HL-60 (cell line): ENCODE results near the gene TMC1.
"Not testable (repeated sequence)": the region's sequence is repeated elsewhere in the genome, so short reads cannot be mapped to it uniquely, and the experiment has no call there.

Experiments used
- DNase-seq, 2 experiments: peaks; one replicate each; pipeline ENCODE4 v3.0.0-alpha.2; 2010 to 2020; ENCODE audit warnings: low read depth in 1 of 2, low spot score in 1 of 2
- H3K27ac ChIP-seq: fragments of 250-450 bp; sonication (Bioruptor Pico); replicated peaks from 2 replicates; pipeline ENCODE4 v1.5.1; 2020; ENCODE audit warnings: mild to moderate bottlenecking, moderate library complexity
- H3K27me3 ChIP-seq: fragments of 250-450 bp; sonication (Bioruptor Pico); 2 replicates; pipeline ENCODE4 v1.5.1; 2021; ENCODE audit warnings: mild to moderate bottlenecking, moderate library complexity; ENCODE audit not compliant: insufficient read depth, poor library complexity, severe bottlenecking
- H3K4me3 ChIP-seq: replicated peaks from 2 replicates; pipeline ENCODE4 v1.5.1; 2011; ENCODE audit warnings: mild to moderate bottlenecking, control low read depth, low read length; ENCODE audit not compliant: insufficient read depth
- CTCF ChIP-seq: IDR thresholded peaks from one replicate; pipeline ENCODE4 v1.5.1; 2011; ENCODE audit warnings: low read length, control low read depth, inconsistent platforms; ENCODE audit not compliant: insufficient read depth
- GABPA ChIP-seq: IDR thresholded peaks from 2 replicates; pipeline ENCODE4 v1.6.1; 2012; ENCODE audit warnings: low read depth
- POLR2AphosphoS5 ChIP-seq: IDR thresholded peaks from 2 replicates; pipeline ENCODE4 v1.6.1; 2012; ENCODE audit warnings: low read depth
- REST ChIP-seq: IDR thresholded peaks from 2 replicates; pipeline ENCODE4 v1.6.1; 2012; ENCODE audit warnings: low read depth; ENCODE audit not compliant: insufficient replicate concordance
- SPI1 ChIP-seq: IDR thresholded peaks from 2 replicates; pipeline ENCODE4 v1.6.1; 2012; ENCODE audit warnings: low read depth, mild to moderate bottlenecking, borderline replicate concordance

Gene TMC1

GRCh38 chr9:72485821-72486593 lies 35.4 kb upstream of the TMC1 start:
- DNase-seq = no peak
- H3K4me3 ChIP-seq = no peak overlapping the region

GRCh38 chr9:72486594-72486955 lies 34.8 kb upstream of the TMC1 start:
- Histone ChIP-seq H3K4me3 (no peak overlapping the region), H3K27me3 (no peaks in the 10 kb centered on the region), H3K27ac (no peak overlapping the region)
- DNase-seq = no peak
- TF ChIP-seq POLR2AphosphoS5 (no peak), GABPA (no peak), SPI1 (no peak), REST (no peak), CTCF (no peak)

More at GRCh38 chr9:72485821-72486593, 35.4 kb upstream of the TMC1 start:
- Histone ChIP-seq H3K27ac (no peak overlapping the region), H3K27me3 (no peaks in the 10 kb centered on the region)
- TF ChIP-seq SPI1 (no peak), CTCF (no peak), POLR2AphosphoS5 (no peak), REST (no peak), GABPA (no peak)

GRCh38 chr9:72487665-72488064 lies 33.7 kb upstream of the TMC1 start:
- DNase-seq, H3K4me3 ChIP-seq, H3K27me3 ChIP-seq, H3K27ac ChIP-seq: not testable (repeated sequence)

GRCh38 chr9:72489986-72490385 lies 31.4 kb upstream of the TMC1 start:
- no peaks in the 10 kb centered on the region for H3K27me3 ChIP-seq
- no peak overlapping the region for H3K4me3 ChIP-seq
- DNase-seq = no peak
- TF ChIP-seq SPI1 (no peak), CTCF (no peak), POLR2AphosphoS5 (no peak), REST (no peak), GABPA (no peak)
- H3K27ac ChIP-seq = no peak overlapping the region
